NOMO-1 (cell line): ENCODE results near the gene BAG2.
A peak's percentile ranks its signal among the peaks of the same experiment; 100 is the strongest.

Source experiments
- DNase-seq, 2 experiments: peaks; one replicate each; lab custom pipeline; 2025; ENCODE audit not compliant: unreplicated experiment in 2 of 2; lab: John Stamatoyannopoulos, UW

BAG2 gene

DNA sequence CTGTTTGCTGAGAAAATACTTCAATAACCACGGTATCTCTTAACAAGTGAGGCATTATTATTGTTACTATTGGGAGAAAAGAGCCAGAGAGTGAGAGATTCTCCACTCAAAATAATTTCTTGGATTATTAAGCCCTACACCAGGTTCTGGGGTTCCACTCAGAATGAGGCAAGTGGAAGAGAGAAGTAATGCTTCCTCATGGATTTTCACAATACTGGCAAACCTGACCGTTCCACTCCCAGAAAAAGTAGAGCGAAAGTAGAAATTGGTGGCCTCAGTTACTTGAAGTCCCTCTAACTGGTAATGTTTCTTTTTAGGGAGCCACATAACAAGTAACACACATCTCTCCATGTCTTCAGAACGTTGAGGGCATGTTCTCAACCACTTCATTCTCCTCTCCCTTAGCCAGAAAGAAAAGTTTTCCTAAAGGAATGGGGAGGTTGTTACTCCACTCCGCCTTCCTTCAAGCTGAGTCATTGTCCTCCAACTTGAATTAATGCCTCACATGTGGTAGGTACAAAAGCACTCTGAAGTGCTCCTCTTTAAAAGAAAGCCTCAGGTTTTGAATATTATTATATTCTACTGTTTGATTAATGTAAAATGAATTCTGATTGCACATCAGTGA, 1.9 kb downstream of the BAG2 start:
- DNase-seq = no peak

DNA sequence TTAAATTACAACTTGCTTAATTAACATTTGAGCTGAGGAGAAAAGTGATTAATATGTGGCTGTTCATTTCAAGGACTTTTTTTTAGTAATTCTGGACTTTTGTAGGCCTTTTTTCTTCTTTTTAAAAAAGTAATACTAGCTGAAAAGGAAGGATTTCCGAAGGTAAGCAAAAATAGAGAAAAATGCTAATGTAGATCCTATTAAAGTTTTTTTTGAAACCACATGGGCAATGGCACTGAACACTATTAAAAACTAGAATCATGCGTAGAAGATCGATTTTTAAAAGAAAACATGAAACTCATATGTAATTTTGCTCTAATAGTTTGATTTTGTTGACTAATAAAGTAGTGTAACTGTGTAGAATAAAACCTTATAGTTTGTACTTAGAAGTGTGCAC, 2.4 kb downstream of the BAG2 start:
- no peak for DNase-seq

GRCh38 chr6:57177545-57178265, 5.6 kb downstream of the BAG2 start:
- no peak for DNase-seq

DNA sequence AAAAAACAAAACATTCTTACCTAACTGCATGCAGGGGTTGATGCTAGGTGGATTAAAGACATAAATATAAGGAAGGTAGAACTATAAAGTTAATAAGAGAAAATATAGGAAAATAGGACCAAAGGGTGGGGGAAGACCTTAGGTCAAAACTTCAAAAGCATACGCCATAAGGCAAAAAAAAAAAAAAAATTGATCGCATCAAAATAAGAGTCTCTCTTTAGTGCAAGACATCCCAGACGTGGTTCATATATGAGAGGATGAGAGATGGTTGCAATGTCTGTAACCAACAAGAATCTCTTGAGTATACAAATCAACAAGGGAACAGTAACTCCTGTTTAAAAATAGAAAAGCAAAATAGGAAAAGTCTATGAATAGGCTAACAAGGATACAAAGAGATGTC, 8.5 kb downstream of the BAG2 start:
- no peak for DNase-seq

GRCh38 chr6:57182017-57182432, 9.9 kb downstream of the BAG2 start:
- no peak for DNase-seq

GRCh38 chr6:57183336-57183735, 11.2 kb downstream of the BAG2 start:
- DNase-seq = no peak

DNA sequence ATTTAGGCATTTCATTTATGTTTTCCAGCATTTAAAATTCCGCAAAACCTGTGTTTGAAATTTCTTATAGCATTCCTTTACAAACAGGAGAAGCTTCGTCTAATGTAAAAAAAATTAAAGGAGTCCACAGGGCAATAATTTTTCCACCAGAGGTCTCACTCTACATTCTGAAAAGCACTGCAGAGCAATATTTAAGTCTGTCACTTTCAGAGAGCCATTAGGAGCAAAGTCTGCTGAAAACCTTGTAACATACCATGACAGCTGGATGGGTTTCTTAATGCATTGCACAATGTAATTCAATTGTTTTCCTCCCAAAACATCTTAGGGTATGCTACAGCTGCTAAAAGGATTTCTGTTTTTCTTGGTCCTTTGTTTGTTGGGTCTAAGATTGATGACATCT, 18.0 kb downstream of the BAG2 start:
- peak in 1 of 2 experiments; percentile 6 for DNase-seq

GRCh38 chr6:57193177-57193576, 21.1 kb downstream of the BAG2 start:
- DNase-seq = no peak

GRCh38 chr6:57195457-57195856, 23.3 kb downstream of the BAG2 start:
- DNase-seq = no peak

DNA sequence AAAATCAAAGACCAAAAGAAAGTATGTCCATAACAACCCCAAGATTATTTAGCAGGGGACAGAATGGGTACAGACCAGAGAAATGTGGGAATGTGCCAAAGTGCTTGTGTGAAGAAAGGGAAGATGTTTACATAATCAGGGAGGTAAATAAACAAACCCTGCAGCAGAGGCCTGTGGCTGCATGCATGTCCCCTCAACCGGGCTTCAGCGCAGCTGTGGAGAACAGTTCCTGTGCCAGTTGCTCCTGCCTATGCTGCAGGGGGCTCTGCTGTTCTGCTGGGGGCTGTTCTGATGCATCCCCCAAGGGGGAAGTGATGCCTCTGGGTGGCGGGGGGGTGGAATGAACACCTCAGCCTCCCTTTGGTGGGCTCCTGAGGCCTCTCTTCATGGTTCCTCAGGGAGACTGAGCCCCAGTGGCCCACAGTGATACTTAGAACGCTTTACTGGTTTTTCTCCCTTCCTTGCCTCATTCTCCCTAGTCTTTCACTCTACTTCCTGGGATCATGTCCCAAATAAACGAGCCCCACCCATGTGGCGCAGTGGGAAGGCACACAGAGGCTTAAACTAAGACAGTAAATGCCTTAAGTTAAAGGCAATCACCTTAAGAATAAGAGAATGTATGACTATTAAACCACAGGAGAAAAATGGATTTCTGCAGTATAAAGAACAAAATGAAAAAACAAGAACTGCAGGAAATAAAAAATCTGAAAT, 27.0 kb downstream of the BAG2 start:
- DNase-seq = no peak

DNA sequence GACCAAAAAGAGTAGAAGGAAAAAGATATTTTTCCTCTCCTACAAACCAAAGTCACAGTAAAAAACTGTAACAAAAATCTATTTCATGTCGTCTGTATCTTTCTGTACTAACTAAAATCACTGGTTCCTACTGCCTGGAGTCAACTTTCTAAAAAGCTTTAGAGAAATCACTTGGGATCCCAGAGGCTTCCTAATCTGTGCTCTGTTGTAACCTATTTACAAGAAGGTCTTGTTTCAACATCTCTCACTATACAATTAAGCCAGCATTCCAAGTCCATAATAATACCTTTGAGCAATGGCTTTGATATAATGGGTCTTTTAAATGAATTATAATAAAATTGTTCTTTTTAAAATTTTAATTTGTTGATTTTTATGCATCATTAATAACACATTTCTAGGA, 29.6 kb downstream of the BAG2 start:
- DNase-seq = no peak

GRCh38 chr6:57205550-57206328, 33.6 kb downstream of the BAG2 start:
- DNase-seq = no peak

- DNase-seq = no peak
Measured at GRCh38 chr6:57207141-57207540, 35.0 kb downstream of the BAG2 start.

DNA sequence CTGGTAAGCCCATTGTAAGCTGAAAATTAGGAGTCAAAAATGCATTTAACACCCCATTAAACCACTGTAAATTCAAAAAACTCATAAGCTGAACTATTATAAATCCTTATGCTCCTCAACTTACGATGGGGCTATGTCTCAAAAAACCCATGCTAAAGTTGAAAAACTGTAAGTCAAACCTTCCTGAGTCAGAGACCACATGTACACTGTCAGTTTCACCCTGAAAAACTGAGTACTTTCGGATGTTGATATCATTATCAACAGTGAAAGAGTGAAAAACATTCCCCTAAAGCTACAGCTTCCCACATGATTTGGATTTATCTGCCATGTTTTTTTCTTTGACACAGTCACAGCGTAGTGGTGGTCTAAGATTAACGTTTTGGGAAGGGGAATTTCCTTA, 35.7 kb downstream of the BAG2 start:
- DNase-seq = no peak

DNA sequence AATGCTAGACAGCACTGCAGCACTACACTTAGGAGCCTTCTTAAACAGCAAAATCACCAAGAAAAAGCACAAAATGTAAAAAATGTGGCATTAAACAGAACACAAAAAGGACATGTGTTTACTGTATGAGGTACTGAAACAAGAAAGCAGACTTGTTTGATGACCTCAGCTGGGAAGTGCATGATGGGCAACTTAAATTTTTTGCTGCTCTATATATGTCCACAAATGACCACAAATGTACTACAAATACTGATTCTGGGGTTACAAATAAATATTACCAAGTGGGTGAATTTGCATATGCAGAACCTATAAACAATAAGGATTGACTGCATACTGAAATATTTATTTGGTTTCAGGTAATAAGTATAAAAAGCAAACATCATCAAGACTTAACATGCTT, 36.9 kb downstream of the BAG2 start:
- no peak for DNase-seq

- DNase-seq = no peak
Measured at GRCh38 chr6:57210060-57210459, 37.9 kb downstream of the BAG2 start.

DNA sequence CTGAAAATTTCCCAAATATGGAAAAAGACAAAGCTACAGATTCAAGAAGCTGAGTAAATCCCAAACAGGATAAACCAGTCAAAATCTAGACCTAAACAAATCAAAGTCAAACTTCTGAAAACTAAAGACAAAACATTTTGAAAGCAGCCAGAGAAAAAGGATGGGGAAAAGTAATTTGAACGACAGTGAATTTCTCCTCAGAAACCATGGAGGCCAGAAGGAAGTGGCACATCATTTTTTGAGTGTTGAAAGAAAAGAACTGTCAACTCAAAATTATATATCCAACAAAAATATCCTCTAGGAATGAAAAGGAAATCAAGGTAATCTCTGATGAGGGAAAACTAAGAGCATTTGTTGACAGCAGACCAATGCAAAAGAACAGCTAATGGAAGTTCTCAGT, 43.1 kb downstream of the BAG2 start:
- no peak for DNase-seq

GRCh38 chr6:57216235-57217101, 44.3 kb downstream of the BAG2 start:
- no peak for DNase-seq

DNA sequence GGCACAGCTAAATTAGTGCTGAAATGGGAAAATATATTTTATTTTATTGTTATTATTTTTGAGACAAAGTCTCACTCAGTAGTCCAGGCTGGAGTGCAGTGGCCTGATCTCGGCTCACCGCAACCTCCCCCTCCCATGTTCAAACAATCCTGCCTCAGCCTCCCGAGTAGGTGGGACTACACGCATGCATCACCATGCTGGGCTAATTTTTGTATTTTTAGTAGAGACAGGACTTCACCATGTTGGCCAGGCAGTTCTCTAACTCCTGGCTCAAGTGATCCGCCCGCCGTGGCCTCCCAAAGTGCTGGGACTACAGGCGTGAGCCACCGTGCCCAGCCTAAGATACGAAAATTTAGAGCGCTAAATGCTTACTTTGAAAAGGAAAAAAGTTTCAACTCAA, 45.1 kb downstream of the BAG2 start:
- no peak for DNase-seq

- no peak for DNase-seq
Measured at GRCh38 chr6:57220083-57220703, 48.1 kb downstream of the BAG2 start.
